Fibroblast of skin of back (primary cell): ENCODE data around the gene SLC7A4.
"Not testable (repeated sequence)": the region's sequence is repeated elsewhere in the genome, so short reads cannot be mapped to it uniquely, and the experiment has no call there.

ENCODE experiments used
- DNase-seq: peaks from one replicate; pipeline ENCODE4 v3.0.0-alpha.2; 2013

The SLC7A4 gene

DNA sequence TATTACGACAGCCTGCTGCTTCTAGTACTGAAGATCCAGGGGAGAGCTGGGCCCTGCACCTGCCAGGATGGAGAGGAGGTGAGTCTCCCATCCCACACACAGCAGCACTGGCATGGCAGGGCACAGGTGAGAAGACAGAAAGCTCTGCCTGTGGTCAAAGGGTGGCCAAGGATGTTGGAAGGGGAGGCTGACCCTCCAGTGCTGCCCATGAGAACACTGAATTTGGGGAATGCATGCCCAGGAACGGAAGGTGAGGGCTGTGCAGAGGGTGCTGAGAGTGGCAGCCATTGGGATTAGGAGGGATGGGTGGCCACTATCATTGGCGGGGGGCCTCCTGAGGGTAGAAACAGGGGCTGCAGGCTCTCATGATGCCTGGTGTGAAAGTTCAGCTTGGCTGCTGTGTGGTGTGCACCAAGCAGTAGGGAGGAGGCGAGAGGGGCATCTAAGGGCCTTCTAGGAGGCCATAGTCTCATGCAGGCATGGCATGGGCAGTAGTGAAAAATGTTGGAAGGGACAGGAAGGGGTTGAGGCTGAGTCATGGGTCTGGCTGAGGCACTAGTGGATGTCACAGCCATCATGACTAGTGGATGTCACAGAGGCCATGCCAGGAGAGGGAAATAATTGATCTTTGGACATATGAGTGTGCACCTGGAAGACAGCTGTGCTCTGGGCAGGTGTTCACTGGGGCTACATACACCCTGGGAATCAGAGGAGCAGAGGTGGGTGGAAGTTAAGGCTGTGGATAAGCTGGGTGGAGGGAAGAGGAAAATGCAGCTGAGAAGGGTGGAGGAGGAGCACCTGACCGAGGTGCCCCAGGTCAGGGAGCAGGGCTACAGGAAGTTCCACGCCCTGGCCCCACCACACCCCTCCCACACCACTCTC lies 10.9 kb upstream of the SLC7A4 start:
- peak; percentile 56 for DNase-seq

DNA sequence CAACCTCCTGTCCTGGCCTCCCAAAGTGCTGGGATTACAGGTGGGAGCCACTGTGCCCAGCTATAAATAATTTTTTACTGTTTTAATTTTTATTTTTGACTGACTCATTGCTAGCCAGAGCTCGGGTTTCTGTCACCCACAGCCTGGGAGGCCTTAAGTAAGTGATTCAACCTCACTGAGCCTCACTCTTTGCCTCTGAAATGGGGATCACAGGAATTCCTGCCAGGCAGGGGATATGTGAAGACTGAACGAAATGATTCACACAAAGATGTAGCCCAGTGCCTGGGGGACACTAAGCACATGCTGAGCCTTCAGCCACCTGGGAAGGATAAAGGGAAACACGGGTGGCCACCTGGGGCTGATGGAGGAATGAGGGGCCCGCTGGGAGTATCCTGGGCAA lies 9.6 kb upstream of the SLC7A4 start:
- peak; percentile 86 for DNase-seq

DNA sequence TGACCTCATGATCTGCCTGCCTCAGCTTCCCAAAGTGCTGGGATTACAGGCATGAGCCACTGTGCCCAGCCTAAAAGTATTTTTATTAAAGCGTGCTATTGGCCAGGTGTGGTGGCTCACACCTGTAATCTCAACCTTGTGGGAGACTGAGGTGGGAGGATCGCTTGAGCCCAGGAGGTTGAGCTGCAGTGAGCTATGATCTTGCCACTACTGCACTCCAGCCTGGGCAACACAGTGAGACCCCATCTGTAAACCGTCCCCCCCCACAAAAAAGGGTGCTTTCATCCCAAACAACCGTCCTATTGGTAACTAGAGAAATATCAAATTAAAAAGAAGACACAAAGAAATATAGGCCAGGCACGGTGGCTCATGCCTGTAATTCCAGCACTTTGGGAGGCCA lies 6.8 kb upstream of the SLC7A4 start:
- not testable (repeated sequence) for DNase-seq

DNA sequence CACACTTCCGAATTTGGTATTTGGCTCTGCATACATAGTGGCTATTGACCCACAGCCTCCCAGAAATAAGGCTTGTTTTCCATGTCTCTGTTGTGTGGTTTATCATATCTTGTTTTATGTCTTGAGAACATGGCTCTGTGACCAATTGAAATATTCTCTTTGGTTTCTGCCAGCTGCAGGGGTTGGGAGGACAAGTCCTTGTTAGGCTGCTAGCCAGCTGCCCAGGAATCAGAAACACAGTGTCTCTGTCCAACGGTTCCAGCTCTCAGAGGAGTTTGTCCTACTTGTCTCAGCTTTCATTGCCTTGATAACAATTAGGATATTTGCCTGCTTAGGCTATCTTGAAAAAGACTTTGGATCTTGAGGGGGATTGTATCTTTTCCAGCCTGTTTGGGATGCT lies 6.0 kb upstream of the SLC7A4 start:
- DNase-seq = no peak

DNA sequence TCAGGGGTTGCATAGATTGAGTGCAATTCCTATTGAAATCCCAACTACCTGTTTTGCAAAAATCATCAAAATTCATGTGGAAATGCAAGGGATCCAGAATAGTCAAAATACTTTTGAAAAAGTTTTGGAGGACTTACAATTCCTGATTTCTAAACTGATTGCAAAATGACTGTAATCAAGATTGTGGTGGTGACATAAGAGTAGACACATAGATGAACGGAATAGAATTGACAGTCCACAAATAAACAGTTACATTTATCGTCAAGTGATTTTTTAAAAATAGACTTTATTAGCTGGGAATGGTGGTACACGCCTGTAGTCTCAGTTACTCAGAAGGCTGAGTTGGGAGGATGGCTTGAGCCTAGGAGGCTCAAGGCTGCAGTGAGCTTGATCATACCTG lies 2.6 kb upstream of the SLC7A4 start:
- DNase-seq = no peak

DNA sequence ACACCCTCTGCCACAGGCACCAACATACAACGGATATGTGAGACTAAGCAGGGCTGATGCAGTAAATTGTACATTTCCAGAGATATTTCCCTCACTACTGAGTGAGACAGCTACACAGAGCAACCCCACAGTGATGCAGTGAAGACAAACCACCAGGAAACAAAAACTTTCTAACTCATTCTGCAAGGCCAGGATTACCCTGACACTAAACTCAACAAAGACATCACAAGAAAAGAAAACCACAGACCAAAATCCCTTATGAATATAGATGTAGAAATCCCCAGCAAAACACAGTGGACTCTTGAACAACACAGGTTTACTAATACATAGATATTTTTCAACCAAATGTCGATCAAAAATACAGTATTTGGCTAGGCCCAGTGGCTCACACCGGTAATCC lies 1.5 kb upstream of the SLC7A4 start:
- DNase-seq = no peak

DNA sequence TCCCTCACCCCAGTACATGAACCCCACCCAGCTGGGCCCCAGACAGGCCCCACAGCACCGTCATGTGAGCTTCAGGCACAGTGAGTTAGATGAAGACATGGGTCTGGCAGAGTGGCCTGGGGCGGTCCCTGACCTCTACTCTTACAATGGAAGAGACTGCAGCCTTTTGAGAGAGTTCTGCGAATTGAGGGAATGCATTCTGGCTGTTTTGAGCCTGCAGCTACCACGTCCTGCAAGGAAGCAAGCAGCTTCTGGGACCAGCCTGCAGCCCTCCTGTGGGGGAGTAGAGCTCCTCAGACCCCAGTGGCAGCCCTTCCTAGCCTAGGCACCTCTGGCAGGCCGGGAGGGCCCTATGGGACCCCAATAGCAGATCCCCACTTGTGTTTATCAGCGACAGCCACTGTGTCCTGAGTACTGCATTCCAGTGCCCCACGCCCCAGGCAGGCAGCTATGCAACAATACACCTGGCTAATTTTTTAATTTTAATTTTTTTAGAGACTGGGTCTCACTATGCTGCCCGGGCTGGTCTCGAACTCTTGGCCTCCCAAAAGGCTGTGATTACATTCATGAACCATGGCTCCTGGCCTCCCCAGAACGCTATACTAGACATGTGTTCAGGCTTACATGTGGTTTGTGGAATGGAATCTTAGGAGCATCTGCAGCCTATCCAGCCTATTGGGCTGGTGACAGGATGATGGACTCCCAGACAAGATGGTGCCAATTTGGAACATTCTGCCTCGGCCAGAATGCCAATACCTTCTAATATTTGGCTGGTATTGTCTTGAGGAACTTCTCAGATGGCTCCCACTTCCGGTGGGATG lies 717 bp upstream of the SLC7A4 start:
- DNase-seq = no peak

DNA sequence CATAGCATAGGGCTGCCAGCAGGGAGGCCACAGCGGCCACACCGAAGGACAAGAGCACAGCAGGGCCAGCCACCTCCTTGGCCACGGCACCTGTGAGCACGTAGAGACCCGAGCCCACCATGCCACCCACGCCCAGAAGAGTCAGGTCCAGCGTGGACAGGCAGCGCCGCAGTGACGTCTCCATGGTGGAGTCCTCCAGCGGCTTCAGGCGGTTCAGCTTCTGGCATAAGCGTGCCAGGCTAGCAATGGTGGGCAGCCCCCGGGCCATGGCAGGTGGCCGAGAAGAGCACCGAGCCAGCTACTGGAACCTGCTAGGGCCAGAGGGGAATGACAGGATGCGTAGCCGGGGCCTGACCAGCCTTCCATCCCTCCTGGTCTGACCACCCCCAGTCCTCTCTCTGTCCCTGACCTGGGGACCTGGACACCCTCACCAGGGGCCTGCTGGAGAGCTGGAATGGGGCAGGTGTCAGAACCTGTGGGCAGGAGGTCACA lies 770 bp downstream of the SLC7A4 start:
- no peak for DNase-seq

DNA sequence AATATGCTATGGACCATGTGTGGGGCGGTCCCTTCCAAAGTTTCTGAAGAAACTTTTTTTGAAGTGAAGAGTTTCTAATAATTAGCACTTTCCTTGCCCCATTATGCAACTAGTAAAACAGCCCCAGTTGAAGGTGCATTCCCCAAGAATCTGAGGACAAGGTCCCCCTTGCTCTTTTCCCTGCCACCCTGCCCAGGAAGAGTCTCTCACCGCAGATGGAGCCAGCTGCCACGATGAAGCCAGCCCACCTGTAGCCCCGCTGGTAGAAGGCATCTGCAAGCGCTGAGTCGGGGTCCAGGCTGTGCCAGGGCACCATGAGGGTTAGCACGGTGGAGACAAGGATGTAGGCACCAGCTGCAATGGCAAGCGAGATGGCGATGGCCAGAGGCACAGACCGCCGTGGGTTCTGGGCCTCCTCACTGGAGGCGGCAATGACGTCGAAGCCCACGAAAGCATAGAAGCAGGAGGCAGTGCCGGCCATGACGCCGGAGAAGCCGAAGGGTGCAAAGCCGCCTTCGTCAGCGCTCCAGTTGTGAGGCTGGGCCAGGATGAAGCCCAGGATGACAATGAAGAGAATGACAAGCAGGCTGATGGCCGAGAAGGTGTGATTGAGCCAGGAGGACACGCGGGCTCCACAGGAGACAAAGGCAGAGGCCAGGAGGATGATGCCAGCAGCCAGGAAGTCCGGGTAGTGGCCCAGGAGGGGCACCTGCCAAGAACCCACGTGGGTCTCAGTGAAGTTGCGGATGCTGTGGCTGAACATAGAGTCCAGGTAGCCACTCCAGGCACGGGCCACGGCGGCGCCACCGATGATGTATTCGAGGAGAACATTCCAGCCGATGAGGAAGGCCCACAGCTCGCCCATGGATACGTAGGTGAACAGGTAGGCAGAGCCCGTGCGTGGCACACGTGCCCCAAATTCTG lies 1.5 kb downstream of the SLC7A4 start:
- DNase-seq = no peak

DNA sequence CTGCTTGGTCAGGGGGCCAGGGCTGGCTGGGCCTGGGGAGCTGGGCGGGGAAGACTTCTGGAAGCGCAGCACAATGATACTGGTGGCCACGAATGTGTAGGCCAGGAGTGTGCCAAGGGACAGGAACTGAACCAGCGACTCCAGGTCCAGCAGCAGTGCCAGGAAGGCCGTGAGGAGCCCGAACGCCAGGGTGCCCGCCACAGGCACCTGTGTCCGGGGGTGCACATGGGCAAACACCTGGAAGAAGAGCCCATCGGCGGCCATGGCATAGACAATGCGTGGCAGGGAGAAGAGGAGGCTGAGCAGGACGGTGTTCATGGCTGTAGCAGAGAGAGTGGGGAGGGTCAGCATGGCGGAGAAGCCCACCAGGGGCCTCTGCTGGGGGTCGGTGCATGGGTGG lies 2.3 kb downstream of the SLC7A4 start:
- DNase-seq = no peak

DNA sequence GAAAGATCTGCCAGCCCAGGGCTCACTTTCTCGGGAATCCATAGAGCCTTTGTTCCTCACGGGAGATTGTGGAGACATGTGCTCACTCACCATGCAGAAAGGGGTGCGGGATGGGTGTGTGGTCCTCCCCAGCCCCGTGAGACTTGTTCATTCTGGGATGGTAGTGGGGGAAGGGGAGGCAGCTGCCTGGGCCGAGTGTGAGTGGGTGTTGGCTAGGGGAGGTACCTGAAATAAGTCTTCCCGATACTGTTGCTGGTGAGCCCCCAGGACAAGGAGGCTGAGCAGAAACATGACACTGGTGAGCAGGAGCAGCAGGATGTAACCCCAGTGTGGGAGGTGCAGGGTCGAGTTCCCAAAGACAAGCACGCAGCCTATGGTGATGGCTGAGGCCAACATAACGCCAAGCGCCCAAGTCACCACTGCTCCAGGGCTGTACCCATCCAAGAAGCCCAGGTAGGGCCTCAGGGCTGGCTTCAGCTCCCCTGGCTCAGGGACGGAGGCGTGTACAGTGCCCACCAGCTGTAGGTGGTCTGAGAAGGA lies 2.8 kb downstream of the SLC7A4 start:
- DNase-seq = no peak

DNA sequence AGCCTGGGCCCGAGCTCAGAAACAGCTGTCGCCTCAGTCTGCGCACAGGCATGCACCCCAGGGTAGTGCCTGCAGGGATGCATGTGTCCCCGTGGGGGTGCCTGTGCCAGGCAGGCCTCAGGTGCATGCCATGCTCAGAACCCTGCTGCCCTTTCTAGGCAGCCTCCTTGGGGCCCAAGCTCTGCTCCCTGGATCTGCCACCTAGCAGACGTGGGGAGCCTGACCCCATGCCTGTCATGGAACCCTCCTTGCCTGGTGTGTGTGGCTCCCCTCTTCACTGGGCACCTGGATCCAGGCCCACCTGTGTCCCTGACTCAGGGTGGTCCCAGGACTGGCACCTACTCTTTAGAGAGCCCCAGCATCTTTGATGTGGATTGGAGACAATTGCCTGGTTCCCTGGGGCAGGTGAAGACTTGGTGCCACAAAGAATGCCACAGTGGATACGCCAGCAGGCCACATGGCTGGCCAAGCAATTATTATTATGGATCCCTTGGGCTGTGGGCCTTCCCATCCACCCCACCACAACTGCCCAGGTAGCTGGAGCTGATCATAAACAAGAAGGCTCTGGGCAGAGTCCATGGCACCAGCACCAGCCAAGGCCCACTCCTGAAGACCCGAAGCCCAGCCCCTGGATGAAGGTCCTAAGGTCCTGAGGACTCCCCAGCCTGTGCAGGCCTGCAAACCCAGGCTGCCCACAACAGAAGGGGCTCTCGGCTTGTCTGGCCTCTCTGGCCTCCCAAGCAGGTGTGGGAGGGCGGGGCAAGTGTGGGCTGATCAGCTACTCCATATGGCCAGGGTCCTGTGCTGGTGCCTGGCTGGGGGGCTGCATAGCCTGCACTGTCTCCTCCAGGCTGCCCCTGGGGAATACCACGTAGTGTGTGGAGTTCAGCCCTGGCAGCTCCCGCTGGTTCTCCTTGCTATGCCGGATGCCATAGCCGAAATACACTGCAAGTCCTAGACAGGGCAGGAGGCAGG lies 3.8 kb downstream of the SLC7A4 start:
- no peak for DNase-seq

DNA sequence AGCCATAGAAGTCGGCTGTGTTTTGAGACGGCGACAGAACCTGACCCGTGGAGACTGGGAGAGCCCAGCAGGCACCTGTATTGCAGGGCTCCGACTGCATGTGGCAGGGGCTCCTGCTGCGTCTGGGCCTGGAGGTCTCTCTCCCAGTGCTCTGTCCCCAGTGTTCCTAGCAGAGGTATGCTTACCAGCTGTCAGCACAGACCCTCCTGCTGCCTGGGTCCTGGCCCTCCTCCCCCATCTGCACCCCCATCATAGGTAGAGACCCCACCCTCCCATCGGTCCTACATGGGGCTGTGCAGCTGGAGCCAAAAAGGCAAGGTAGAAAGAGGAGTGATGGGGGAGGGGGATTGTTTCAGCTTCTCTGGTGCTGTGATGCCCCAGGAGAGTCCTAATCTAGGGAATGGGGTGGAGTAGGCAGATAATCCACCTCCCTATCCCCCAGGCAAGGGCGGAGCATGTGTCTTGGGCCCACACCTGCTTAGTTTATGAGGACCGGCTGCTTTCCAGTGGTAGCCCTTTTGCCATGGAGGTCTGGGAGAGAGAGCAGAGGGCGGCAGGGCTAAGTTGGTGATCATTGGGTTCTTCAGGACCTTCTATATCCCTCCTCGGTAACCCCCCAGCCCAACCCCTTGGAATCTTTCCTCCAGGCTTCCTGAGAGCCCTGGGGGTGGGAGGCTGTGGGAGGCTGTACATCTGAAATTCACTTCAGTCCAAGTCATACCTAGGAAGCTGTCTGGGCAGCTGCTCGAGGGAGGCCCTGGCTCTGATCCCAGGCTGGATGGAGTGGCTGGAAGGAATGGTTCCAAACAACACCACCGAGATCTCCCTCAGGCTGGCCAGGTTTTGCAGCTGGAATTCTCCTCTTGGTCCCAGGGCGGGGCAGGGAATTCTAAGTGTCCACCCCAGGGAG lies 5.3 kb downstream of the SLC7A4 start:
- peak; percentile 26 for DNase-seq

DNA sequence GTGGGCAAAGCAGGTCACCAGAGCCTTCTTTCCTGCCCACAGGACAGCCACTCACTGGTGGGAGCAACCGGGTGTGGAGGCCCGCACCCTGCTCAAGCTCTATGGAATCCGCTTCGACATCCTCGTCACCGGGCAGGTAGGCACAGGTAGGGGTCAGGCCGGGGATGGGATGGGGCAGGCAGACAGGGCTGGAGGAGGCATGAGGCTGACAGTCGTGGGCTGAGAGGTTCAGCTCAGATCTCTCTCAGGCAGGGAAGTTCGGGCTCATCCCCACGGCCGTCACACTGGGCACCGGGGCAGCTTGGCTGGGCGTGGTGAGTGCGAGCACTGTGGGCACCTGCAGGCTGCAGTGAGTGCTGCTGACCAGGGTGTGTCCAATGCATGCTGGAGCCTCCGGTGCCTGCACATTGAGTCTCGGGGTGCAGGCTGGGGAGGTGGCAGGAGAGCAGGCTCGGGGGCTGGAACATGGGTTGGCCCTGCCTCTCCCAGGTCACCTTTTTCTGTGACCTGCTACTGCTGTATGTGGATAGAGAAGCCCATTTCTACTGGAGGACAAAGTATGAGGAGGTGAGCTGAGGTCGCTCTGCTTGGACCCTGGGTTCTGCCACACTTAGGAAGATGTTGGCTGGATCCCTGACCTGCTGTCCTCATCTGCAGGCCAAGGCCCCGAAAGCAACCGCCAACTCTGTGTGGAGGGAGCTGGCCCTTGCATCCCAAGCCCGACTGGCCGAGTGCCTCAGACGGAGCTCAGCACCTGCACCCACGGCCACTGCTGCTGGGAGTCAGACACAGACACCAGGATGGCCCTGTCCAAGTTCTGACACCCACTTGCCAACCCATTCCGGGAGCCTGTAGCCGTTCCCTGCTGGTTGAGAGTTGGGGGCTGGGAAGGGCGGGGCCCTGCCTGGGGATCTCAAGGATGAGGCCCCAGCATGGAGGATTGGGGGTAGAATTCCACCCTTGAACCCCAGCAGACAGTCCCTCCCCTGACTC lies 6.3 kb downstream of the SLC7A4 start:
- no peak for DNase-seq

DNA sequence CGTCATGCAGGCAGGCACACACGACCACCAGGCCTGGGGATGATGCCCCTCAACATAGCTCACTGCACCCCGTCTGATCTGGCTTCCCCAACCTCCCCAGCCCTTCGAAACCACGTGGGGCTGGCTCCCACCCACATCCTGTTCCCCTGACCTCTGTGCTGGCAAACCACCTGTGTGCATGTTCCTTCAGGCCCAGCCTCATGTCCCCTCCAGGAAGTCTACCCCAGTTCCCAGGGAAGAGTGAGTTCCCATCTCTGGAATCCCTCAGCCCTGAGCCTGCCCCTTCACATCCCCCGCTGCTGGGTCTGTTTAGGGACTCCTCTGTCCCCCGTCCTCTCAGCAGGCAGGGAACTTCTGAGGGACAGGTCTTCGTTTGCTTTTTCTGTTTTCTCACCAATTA lies 7.1 kb downstream of the SLC7A4 start:
- DNase-seq = no peak

DNA sequence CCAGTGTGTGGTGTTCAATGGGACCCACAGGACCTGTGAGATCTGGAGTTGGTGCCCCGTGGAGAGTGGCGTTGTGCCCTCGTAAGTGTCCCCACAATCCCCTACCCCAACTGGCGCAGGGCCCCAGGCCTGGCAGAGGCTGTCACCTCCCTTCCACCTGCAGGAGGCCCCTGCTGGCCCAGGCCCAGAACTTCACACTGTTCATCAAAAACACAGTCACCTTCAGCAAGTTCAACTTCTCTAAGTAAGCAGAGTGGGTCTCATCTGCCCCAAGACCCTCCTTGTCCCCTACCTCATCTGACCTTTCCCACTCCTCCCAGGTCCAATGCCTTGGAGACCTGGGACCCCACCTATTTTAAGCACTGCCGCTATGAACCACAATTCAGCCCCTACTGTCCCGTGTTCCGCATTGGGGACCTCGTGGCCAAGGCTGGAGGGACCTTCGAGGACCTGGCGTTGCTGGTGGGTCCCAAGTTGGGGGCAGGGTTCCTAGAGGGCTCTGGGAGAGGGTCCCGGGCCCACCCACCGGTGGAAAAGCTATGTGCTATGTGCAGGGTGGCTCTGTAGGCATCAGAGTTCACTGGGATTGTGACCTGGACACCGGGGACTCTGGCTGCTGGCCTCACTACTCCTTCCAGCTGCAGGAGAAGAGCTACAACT lies 9.3 kb downstream of the SLC7A4 start:
- no peak for DNase-seq

DNA sequence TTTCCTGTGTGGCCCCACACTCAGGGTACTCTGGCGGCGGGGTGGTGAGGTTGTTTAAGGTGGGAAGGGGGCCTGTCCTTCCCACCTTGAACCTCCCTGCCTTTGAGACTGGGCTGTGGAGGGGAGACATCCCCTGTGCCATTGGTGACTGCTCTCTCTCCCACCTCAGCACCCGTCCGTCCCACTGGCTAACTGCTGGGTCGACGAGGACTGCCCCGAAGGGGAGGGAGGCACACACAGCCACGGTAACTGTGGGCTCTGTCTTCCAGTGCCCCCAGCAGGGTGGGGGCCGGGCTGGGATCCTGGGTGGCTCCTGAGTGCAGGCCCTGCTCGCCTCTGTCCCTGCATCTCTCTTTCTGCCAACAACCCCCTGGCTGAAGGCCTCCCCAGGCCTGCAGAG lies 9.9 kb downstream of the SLC7A4 start:
- DNase-seq = no peak

DNA sequence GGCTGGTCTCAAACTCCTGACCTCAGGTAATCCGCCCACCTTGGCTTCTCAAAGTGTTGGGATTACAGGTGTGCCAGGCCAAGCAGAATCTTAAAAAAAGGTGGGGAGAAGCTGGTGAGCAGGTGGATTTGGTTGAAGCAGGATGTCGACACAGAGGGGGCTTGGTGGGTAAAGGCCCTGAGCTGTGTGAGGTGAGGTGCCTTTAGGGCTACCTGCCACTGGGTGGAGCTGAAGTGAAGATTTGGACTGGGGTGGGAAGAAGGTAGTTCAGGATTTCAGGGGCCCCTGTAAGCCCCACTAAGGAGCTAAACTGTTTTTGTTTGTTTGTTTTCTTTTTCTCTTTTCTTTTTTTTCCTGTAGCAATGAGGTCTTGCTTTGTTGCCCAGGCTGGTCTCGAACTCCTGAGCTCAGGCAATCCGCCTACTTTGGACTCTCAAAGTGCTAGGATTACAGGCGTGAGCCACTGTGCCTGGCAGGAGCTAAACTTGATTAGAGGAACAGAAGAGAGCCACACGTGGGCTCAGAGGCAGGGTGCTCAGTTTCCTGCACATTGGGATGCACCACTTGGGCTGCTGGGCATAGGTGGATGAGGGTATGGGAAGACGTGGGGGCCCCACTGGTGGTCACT lies 11.4 kb downstream of the SLC7A4 start:
- no peak for DNase-seq
